Activated CD4-positive, alpha-beta memory T cell treated with anti-CD3 and anti-CD28 coated beads, Interleukin-2, amount 10 ng/mL, durations not matched to agents 7 days and 5 days (primary cell): ENCODE data around the gene ETS1. TPM values are rescaled to one million over a fixed set of nuclear protein-coding genes. Genes with fewer than 3 reads are reported as not detected.

Experiments
- CTCF ChIA-PET: fragments of 350-600 bp; sonication (Branson Sonifier 250); formaldehyde crosslinking; loops from one replicate; lab custom pipeline; 2021; ENCODE audit warnings: antibody characterized with exemption, inconsistent platforms; lab: Charles Lee
- POLR2A ChIA-PET: fragments of 350-600 bp; sonication (Branson Sonifier 250); formaldehyde crosslinking; loops from one replicate; lab custom pipeline; 2021; ENCODE audit warnings: antibody characterized with exemption; lab: Charles Lee
- DNase-seq: peaks from one replicate; pipeline ENCODE4 v3.0.0-alpha.2; 2020
- H3K27ac Mint-ChIP-seq: one replicate; pipeline ENCODE4 v1.8.0; 2021; ENCODE audit warnings: mild to moderate bottlenecking, mixed read lengths
- H3K27me3 Mint-ChIP-seq: one replicate; pipeline ENCODE4 v1.8.0; 2021; ENCODE audit warnings: mixed read lengths
- H3K36me3 Mint-ChIP-seq: one replicate; pipeline ENCODE4 v1.8.0; 2021; ENCODE audit warnings: low read depth, mixed read lengths
- H3K4me1 Mint-ChIP-seq: one replicate; pipeline ENCODE4 v1.8.0; 2021; ENCODE audit warnings: mixed read lengths
- H3K4me3 Mint-ChIP-seq: one replicate; pipeline ENCODE4 v1.8.0; 2021; ENCODE audit warnings: mild to moderate bottlenecking, mixed read lengths
- H3K9me3 Mint-ChIP-seq: one replicate; pipeline ENCODE4 v1.8.0; 2021; ENCODE audit warnings: mixed read lengths
- total RNA-seq, 2 experiments: library from RNA; stranded (reverse); gene quantifications; one replicate each; pipeline ENCODE4 v1.2.3, GENCODE V29; 2021

Gene ETS1
- total RNA-seq, 2 experiments from 2014 or later, result 572 to 584 TPM

- Mint-ChIP-seq H3K27ac (peak overlapping the region; percentile 93), H3K27me3 (no peaks in the 10 kb centered on the region), H3K4me3 (peak overlapping the region; percentile 36), H3K36me3 (peaks cover 3% of the 10 kb centered on the region), H3K4me1 (peaks cover 86% of the 10 kb centered on the region), H3K9me3 (no peaks in the 10 kb centered on the region)
- ChIA-PET POLR2A (interaction anchor here (1.0 to 11.4 kb wide), 10 partner anchors 15 to 454 kb away, joined by 3 to 525 read pairs (median 10); no protein-coding TSS in a partner anchor), CTCF (interaction anchor here (0.8 to 4.8 kb wide), 6 partner anchors 72 to 454 kb away, joined by 3 to 27 read pairs (median 7); no protein-coding TSS in a partner anchor)
- no peak for DNase-seq
Measured at GRCh38 chr11:128625746-128626145, 38.4 kb upstream of the ETS1 start.

- H3K36me3 Mint-ChIP-seq, result peaks cover 3% of the 10 kb centered on the region
- H3K27ac Mint-ChIP-seq, result peak overlapping the region; percentile 93
- H3K4me1 Mint-ChIP-seq, result peaks cover 85% of the 10 kb centered on the region
- H3K27me3 Mint-ChIP-seq, result no peaks in the 10 kb centered on the region
- DNase-seq, result no peak
- no peaks in the 10 kb centered on the region for H3K9me3 Mint-ChIP-seq
- CTCF ChIA-PET, result interaction anchor here (1.2 to 4.8 kb wide), 7 partner anchors 101 to 453 kb away, joined by 3 to 27 read pairs (median 10); no protein-coding TSS in a partner anchor
- POLR2A ChIA-PET, result interaction anchor here (1.0 to 11.4 kb wide), 17 partner anchors 15 to 454 kb away, joined by 3 to 525 read pairs (median 8); partner anchors contain the start of gene FLI1
- peak overlapping the region; percentile 36 for H3K4me3 Mint-ChIP-seq
Measured at GRCh38 chr11:128625326-128625725, 38.0 kb upstream of the ETS1 start.

GRCh38 chr11:128624269-128625175, 37.2 kb upstream of the ETS1 start:
- Mint-ChIP-seq H3K4me1 (peaks cover 84% of the 10 kb centered on the region), H3K9me3 (no peaks in the 10 kb centered on the region), H3K27me3 (no peaks in the 10 kb centered on the region), H3K27ac (peak overlapping the region; percentile 93), H3K4me3 (peak overlapping the region; percentile 55), H3K36me3 (peaks cover 3% of the 10 kb centered on the region)
- peak; percentile 75 for DNase-seq
- ChIA-PET POLR2A (interaction anchor here (1.0 to 11.4 kb wide), 27 partner anchors 8 to 357 kb away, joined by 3 to 525 read pairs (median 5); partner anchors contain the start of gene FLI1), CTCF (interaction anchor here (0.7 to 4.8 kb wide), 14 partner anchors 8 to 585 kb away, joined by 3 to 27 read pairs (median 5); no protein-coding TSS in a partner anchor)

GRCh38 chr11:128623091-128623490, 35.7 kb upstream of the ETS1 start:
- Mint-ChIP-seq H3K4me1 (peaks cover 82% of the 10 kb centered on the region), H3K27ac (peak overlapping the region; percentile 46), H3K36me3 (peaks cover 3% of the 10 kb centered on the region), H3K4me3 (no peak overlapping the region), H3K27me3 (no peaks in the 10 kb centered on the region), H3K9me3 (no peaks in the 10 kb centered on the region)
- CTCF ChIA-PET, result interaction anchor here (0.6 to 4.8 kb wide), 4 partner anchors 9 to 333 kb away, joined by 3 to 27 read pairs (median 8); no protein-coding TSS in a partner anchor
- POLR2A ChIA-PET, result interaction anchor here (0.6 to 11.4 kb wide), 8 partner anchors 43 to 334 kb away, joined by 3 to 525 read pairs (median 4); no protein-coding TSS in a partner anchor
- DNase-seq, result no peak

GRCh38 chr11:128621601-128622501, 34.5 kb upstream of the ETS1 start:
- POLR2A ChIA-PET, result interaction anchor here (0.9 to 11.4 kb wide), 5 partner anchors 101 to 333 kb away, joined by 3 to 525 read pairs (median 4); no protein-coding TSS in a partner anchor

GRCh38 chr11:128620309-128621100, 33.1 kb upstream of the ETS1 start:
- H3K27ac Mint-ChIP-seq, result no peak overlapping the region
- H3K36me3 Mint-ChIP-seq, result peaks cover 3% of the 10 kb centered on the region
- POLR2A ChIA-PET, result interaction anchor here (0.8 to 2.6 kb wide), 4 partner anchors 29 to 156 kb away, joined by 3 to 7 read pairs (median 4); no protein-coding TSS in a partner anchor
- H3K9me3 Mint-ChIP-seq, result no peaks in the 10 kb centered on the region
- no peak overlapping the region for H3K4me3 Mint-ChIP-seq
- H3K27me3 Mint-ChIP-seq, result no peaks in the 10 kb centered on the region
- peaks cover 58% of the 10 kb centered on the region for H3K4me1 Mint-ChIP-seq
- no peak for DNase-seq
- CTCF ChIA-PET, result interaction anchor here (0.7 to 1.8 kb wide), 3 partner anchors 10 to 66 kb away, joined by 3 to 4 read pairs (median 3); no protein-coding TSS in a partner anchor

More at GRCh38 chr11:128621601-128622501, 34.5 kb upstream of the ETS1 start:
- Mint-ChIP-seq H3K36me3 (peaks cover 3% of the 10 kb centered on the region), H3K4me1 (peaks cover 71% of the 10 kb centered on the region), H3K27me3 (no peaks in the 10 kb centered on the region), H3K4me3 (no peak overlapping the region), H3K9me3 (no peaks in the 10 kb centered on the region), H3K27ac (no peak overlapping the region)
- CTCF ChIA-PET, result interaction anchor here (0.9 to 4.8 kb wide), 4 partner anchors 9 to 584 kb away, joined by 3 to 27 read pairs (median 4); no protein-coding TSS in a partner anchor
- DNase-seq, result no peak

GRCh38 chr11:128619540-128620308, 32.4 kb upstream of the ETS1 start:
- H3K4me3 Mint-ChIP-seq, result no peak overlapping the region
- POLR2A ChIA-PET, result interaction anchor here (0.8 to 2.6 kb wide), 7 partner anchors 10 to 155 kb away, joined by 3 to 7 read pairs (median 4); no protein-coding TSS in a partner anchor
- CTCF ChIA-PET, result interaction anchor here (1.3 kb wide), 1 partner anchor 65 kb away, joined by 3 read pairs; no protein-coding TSS in a partner anchor
- H3K27ac Mint-ChIP-seq, result no peak overlapping the region
- H3K36me3 Mint-ChIP-seq, result peaks cover 2% of the 10 kb centered on the region
- no peaks in the 10 kb centered on the region for H3K27me3 Mint-ChIP-seq
- DNase-seq, result no peak
- H3K9me3 Mint-ChIP-seq, result no peaks in the 10 kb centered on the region
- peaks cover 50% of the 10 kb centered on the region for H3K4me1 Mint-ChIP-seq

GRCh38 chr11:128619007-128619406, 31.6 kb upstream of the ETS1 start:
- ChIA-PET CTCF (interaction anchor here (1.3 kb wide), 1 partner anchor 65 kb away, joined by 3 read pairs; no protein-coding TSS in a partner anchor), POLR2A (interaction anchor here (0.6 to 2.6 kb wide), 6 partner anchors 9 to 154 kb away, joined by 3 to 7 read pairs (median 4); no protein-coding TSS in a partner anchor)
- no peaks in the 10 kb centered on the region for H3K36me3 Mint-ChIP-seq
- no peak for DNase-seq
- H3K9me3 Mint-ChIP-seq, result no peaks in the 10 kb centered on the region
- no peak overlapping the region for H3K27ac Mint-ChIP-seq
- peaks cover 43% of the 10 kb centered on the region for H3K4me1 Mint-ChIP-seq
- H3K4me3 Mint-ChIP-seq, result no peak overlapping the region
- H3K27me3 Mint-ChIP-seq, result no peaks in the 10 kb centered on the region

- no peaks in the 10 kb centered on the region for H3K27me3 Mint-ChIP-seq
- no peak overlapping the region for H3K27ac Mint-ChIP-seq
- ChIA-PET POLR2A (interaction anchor here (0.6 to 2.6 kb wide), 5 partner anchors 9 to 118 kb away, joined by 3 to 7 read pairs (median 4); no protein-coding TSS in a partner anchor), CTCF (no interaction called here)
- no peak overlapping the region for H3K4me3 Mint-ChIP-seq
- H3K9me3 Mint-ChIP-seq, result no peaks in the 10 kb centered on the region
- no peaks in the 10 kb centered on the region for H3K36me3 Mint-ChIP-seq
- DNase-seq, result no peak
- peaks cover 40% of the 10 kb centered on the region for H3K4me1 Mint-ChIP-seq
Measured at GRCh38 chr11:128618603-128619002, 31.2 kb upstream of the ETS1 start.

GRCh38 chr11:128616161-128616560, 28.8 kb upstream of the ETS1 start:
- no peaks in the 10 kb centered on the region for H3K36me3 Mint-ChIP-seq
- ChIA-PET CTCF (no interaction called here), POLR2A (no interaction called here)
- H3K27ac Mint-ChIP-seq, result no peak overlapping the region
- no peak for DNase-seq
- peaks cover 32% of the 10 kb centered on the region for H3K4me1 Mint-ChIP-seq
- no peaks in the 10 kb centered on the region for H3K9me3 Mint-ChIP-seq
- H3K4me3 Mint-ChIP-seq, result no peak overlapping the region
- H3K27me3 Mint-ChIP-seq, result no peaks in the 10 kb centered on the region
